Measurements from ENCODE around the gene ZNF414. TPM values are rescaled to one million over a fixed set of nuclear protein-coding genes. Genes with fewer than 3 reads are reported as not detected.
A peak's percentile ranks its signal among the peaks of the same experiment; 100 is the strongest.

The ZNF414 gene
- polyA plus RNA-seq, 2 of the 4 experiments (the other 2 are of a cell fraction) = 2.8 to 22.1 TPM

- TF ChIP-seq USF2 (IDR thresholded peaks at IDR 0.05) (peak; percentile 65), RAD21 (conservative IDR thresholded peaks at IDR 0.05 in 1 of 2, IDR thresholded peaks at IDR 0.05 in 1 of 2) (peak; percentile 69 to 76), HDAC2 (IDR thresholded peaks at IDR 0.05) (no peak; the same call in 1 of the 2 replicates)
Measured at GRCh38 chr19:8505680-8506401, 8.1 kb downstream of the ZNF414 start (continued).

GRCh38 chr19:8504919-8505318 lies 9.0 kb downstream of the ZNF414 start:
- peak overlapping the region; percentile 87 to 99; a peak in 3 of 6 replicates for H3K27ac ChIP-seq
- no peak for ATAC-seq
- H3K4me2 ChIP-seq = no peak overlapping the region
- DNase-seq (ENCODE audit: low read depth in 1 of 2, low spot score in 1 of 2) = no peak
- CTCF ChIA-PET = interaction anchor here (0.7 to 3.7 kb wide), 15 partner anchors 8 to 151 kb away, joined by 3 to 26 read pairs (median 5); partner anchors contain the start of genes MARCHF2 and ZNF414
- 85% methylated on average over 6 of the region's 6 CpGs for WGBS (ENCODE audit: missing lambda C conversion rate)
- FAIRE-seq = no peak
- H3K4me3 ChIP-seq = no peak overlapping the region
- POLR2A ChIA-PET = interaction anchor here (1.5 kb wide), 2 partner anchors 9 to 92 kb away, joined by 4 to 14 read pairs; partner anchors contain the start of genes MARCHF2 and ZNF414
- TF ChIP-seq TFCP2L1 (CRISPR knock-in tag; IDR thresholded peaks at IDR 0.05) (no peak), BCL3 (IDR thresholded peaks at IDR 0.05) (no peak), CBX2 (IDR thresholded peaks at IDR 0.05; ENCODE audit: borderline replicate concordance, low read depth) (no peak), ZC3H11A (IDR thresholded peaks at IDR 0.05) (no peak), HEYL (CRISPR knock-in tag; IDR thresholded peaks at IDR 0.05) (no peak), FOSB (CRISPR knock-in tag; IDR thresholded peaks at IDR 0.05) (no peak), HDAC2 (IDR thresholded peaks at IDR 0.05) (no peak)
- peaks cover 10% of the 10 kb centered on the region; the same call in 2 of the 3 replicates for H3K4me1 ChIP-seq
- H3K9me3 ChIP-seq = no peaks in the 10 kb centered on the region

GRCh38 chr19:8504171-8504570 lies 9.8 kb downstream of the ZNF414 start:
- Histone ChIP-seq H3K27ac (no peak overlapping the region), H3K4me3 (no peak overlapping the region), H3K4me1 (peaks cover 10% of the 10 kb centered on the region; the same call in 2 of the 3 replicates), H3K9me3 (no peaks in the 10 kb centered on the region), H3K4me2 (no peak overlapping the region)
- TF ChIP-seq REST (IDR thresholded peaks at IDR 0.05) (no peak), PBX3 (IDR thresholded peaks at IDR 0.05) (no peak), RARB (CRISPR knock-in tag; IDR thresholded peaks at IDR 0.05) (no peak), NPAS2 (CRISPR knock-in tag; IDR thresholded peaks at IDR 0.05; ENCODE audit: borderline replicate concordance) (no peak), ZSCAN20 (CRISPR knock-in tag; IDR thresholded peaks at IDR 0.05) (no peak), JUNB (IDR thresholded peaks at IDR 0.05) (no peak), CBX8 (IDR thresholded peaks at IDR 0.05) (no peak), USF2 (IDR thresholded peaks at IDR 0.05) (no peak), HOXB13 (CRISPR knock-in tag; IDR thresholded peaks at IDR 0.05; ENCODE audit: low read depth) (no peak)
- no peak for FAIRE-seq
- ChIA-PET CTCF (interaction anchor here (0.7 to 3.7 kb wide), 7 partner anchors 9 to 150 kb away, joined by 3 to 26 read pairs (median 5); partner anchors contain the start of gene ANGPTL4), POLR2A (no interaction called here)
- WGBS (ENCODE audit: missing lambda C conversion rate) = 84% methylated on average over 7 of the region's 7 CpGs
- no peak for ATAC-seq
- DNase-seq (ENCODE audit: low read depth in 1 of 2, low spot score in 1 of 2) = no peak

Measured in A549 (cell line).